Endothelial cell of umbilical vein (primary cell): Measurements from ENCODE around the gene GPD1L. TPM values are rescaled to one million over a fixed set of nuclear protein-coding genes. Genes with fewer than 3 reads are reported as not detected.

Experiments
- BruUV-seq: library from RNA; stranded (reverse); fragments of 400-500 nt; replicated peaks from 2 replicates; lab custom pipeline; 2021; lab: Mats Ljungman, UMichigan
- CTCF ChIA-PET: fragments of 300-600, 350-600 bp; sonication (Branson Sonifier 250); formaldehyde crosslinking; loops from one replicate; lab custom pipeline; 2021; ENCODE audit warnings: antibody characterized with exemption, inconsistent platforms; lab: Charles Lee
- POLR2A ChIA-PET: fragments of 300-600, 350-600 bp; sonication (Branson Sonifier 250); formaldehyde crosslinking; loops from one replicate; lab custom pipeline; 2021; ENCODE audit warnings: antibody characterized with exemption, inconsistent platforms; lab: Charles Lee
- DNase-seq: peaks from one replicate; pipeline ENCODE4 v3.0.0-alpha.2; 2011; ENCODE audit warnings: low read depth, low spot score
- FAIRE-seq: peaks from 2 replicates; lab custom pipeline; 2011; peaks lifted over from hg19 to GRCh38; lab: Jason Lieb, UNC
- H2AFZ ChIP-seq: 2 replicates; pipeline ENCODE4 v1.6.0; 2012; ENCODE audit warnings: low read depth, low read length, control low read depth, inconsistent platforms
- H3K27ac ChIP-seq: 2 replicates; pipeline ENCODE4 v1.5.1; 2011; ENCODE audit warnings: low read depth, mild to moderate bottlenecking, control low read depth, low read length, moderate library complexity; ENCODE audit not compliant: insufficient read depth
- H3K27me3 ChIP-seq, 2 experiments: 2 replicates each; pipeline versions ENCODE4 v1.6.0 to v1.6.1; 2011; ENCODE audit warnings: low read length in 2 of 2, mixed read lengths in 1 of 2; ENCODE audit not compliant: control insufficient read depth in 2 of 2, insufficient read depth in 2 of 2
- H3K36me3 ChIP-seq, 2 experiments: 2 replicates in 1 of 2; 3 replicates in 1 of 2; pipeline ENCODE4 v1.5.1; 2011; ENCODE audit warnings: low read length in 2 of 2, mild to moderate bottlenecking in 1 of 2, moderate library complexity in 1 of 2; ENCODE audit not compliant: control insufficient read depth in 2 of 2, insufficient read depth in 2 of 2; ENCODE audit errors: extremely low read depth in 1 of 2
- H3K4me1 ChIP-seq: 3 replicates; pipeline ENCODE4 v1.5.1; 2011; ENCODE audit warnings: mild to moderate bottlenecking, low read length; ENCODE audit not compliant: control insufficient read depth, insufficient read depth; ENCODE audit errors: extremely low read depth
- H3K4me2 ChIP-seq: 2 replicates; pipeline ENCODE4 v1.6.1; 2011; ENCODE audit warnings: low read length, control low read depth, mixed read lengths; ENCODE audit not compliant: insufficient read depth
- H3K4me3 ChIP-seq, 3 experiments: fragments of 200-600 bp in 1 of 3; sonication (generic), shearing (Covaris generic) in 1 of 3; replicated peaks in 1 of 3; 2 replicates each; pipeline ENCODE4 v1.5.1; 2011 to 2016; ENCODE audit warnings: control low read depth in 3 of 3, low read length in 3 of 3, mild to moderate bottlenecking in 2 of 3, inconsistent platforms in 1 of 3, low read depth in 1 of 3, moderate library complexity in 1 of 3; ENCODE audit not compliant: insufficient read depth in 1 of 3
- H3K79me2 ChIP-seq: 2 replicates; pipeline ENCODE4 v1.6.0; 2012; ENCODE audit warnings: low read length, inconsistent platforms; ENCODE audit not compliant: control insufficient read depth, insufficient read depth
- H3K9ac ChIP-seq: replicated peaks from 2 replicates; pipeline ENCODE3; 2011; ENCODE audit warnings: low read length, control low read depth; ENCODE audit not compliant: insufficient read depth; ENCODE audit errors: extremely low read depth
- H3K9me1 ChIP-seq: replicated peaks from 3 replicates; pipeline ENCODE4 v1.6.0; 2011; ENCODE audit warnings: mild to moderate bottlenecking, low read length; ENCODE audit not compliant: control insufficient read depth, insufficient read depth; ENCODE audit errors: extremely low read depth
- H3K9me3 ChIP-seq: replicated peaks from 2 replicates; pipeline ENCODE4 v1.5.1; 2012; ENCODE audit warnings: low read length, inconsistent platforms; ENCODE audit not compliant: control insufficient read depth, insufficient read depth
- H4K20me1 ChIP-seq: replicated peaks from 2 replicates; pipeline ENCODE3; 2011; ENCODE audit warnings: mild to moderate bottlenecking, low read length; ENCODE audit not compliant: control insufficient read depth, insufficient read depth; ENCODE audit errors: extremely low read depth
- EZH2 ChIP-seq: IDR thresholded peaks from 2 replicates; pipeline ENCODE4 v1.6.1; 2012; ENCODE audit warnings: borderline replicate concordance, low read depth, mild to moderate bottlenecking, moderate library complexity, low read length, inconsistent platforms; ENCODE audit not compliant: severe bottlenecking
- FOS ChIP-seq: IDR thresholded peaks from 2 replicates; pipeline ENCODE4 v1.6.1; 2011; ENCODE audit warnings: mild to moderate bottlenecking, low read length, moderate library complexity, borderline replicate concordance; ENCODE audit not compliant: insufficient read depth
- GATA2 ChIP-seq: IDR thresholded peaks from 2 replicates; pipeline ENCODE4 v1.7.0; 2011; ENCODE audit warnings: low read depth, mild to moderate bottlenecking, moderate library complexity, mixed read lengths, low read length; ENCODE audit not compliant: insufficient read length, insufficient read depth
- JUN ChIP-seq: IDR thresholded peaks from 2 replicates; pipeline ENCODE4 v1.6.1; 2011; ENCODE audit warnings: borderline replicate concordance, low read depth; ENCODE audit not compliant: insufficient read length, insufficient read depth
- MYC ChIP-seq: IDR thresholded peaks from one replicate; pipeline ENCODE4 v1.6.1; 2011; ENCODE audit warnings: mild to moderate bottlenecking, low read depth, low read length
- POLR2A ChIP-seq: IDR thresholded peaks from 2 replicates; pipeline ENCODE4 v1.6.1; 2012; ENCODE audit warnings: low read depth, mild to moderate bottlenecking, control low read depth, low read length
- POLR2AphosphoS5 ChIP-seq: IDR thresholded peaks from 2 replicates; pipeline ENCODE4 v1.6.1; 2012; ENCODE audit warnings: low read depth, mild to moderate bottlenecking, control low read depth, low read length, moderate library complexity; ENCODE audit not compliant: insufficient read depth
- dilution Hi-C: fragments of 300-500 bp; cut with MboI; formaldehyde crosslinking; loops from one replicate; pipeline ENCODE4 v1.15.0; 2019; ENCODE audit warnings: low sequenced_read_pairs; ENCODE audit not compliant: extremely low pct_ligation_motif_present
- intact Hi-C: fragments of 100-400 bp; cut with micrococcal nuclease; formaldehyde crosslinking; loops from one replicate; pipeline ENCODE4 v1.10.0; 2022
- polyA plus RNA-seq, 4 experiments: library from polyadenylated mRNA; depleted of rRNA in 3 of 4; stranded (reverse) in 3 of 4; unstranded in 1 of 4; fragments of >200 nt; gene quantifications; 2 replicates each; pipeline versions ENCODE4 v1.2.1 to v1.2.3, GENCODE V29; 2011 to 2012; ENCODE audit warnings: missing spikeins in 1 of 4
- total RNA-seq: library from RNA; stranded (reverse); gene quantifications from 2 replicates; pipeline ENCODE4 v1.2.3, GENCODE V29; 2021
- TF ChIP-seq, protein P1 (sequence below), 2 donors: IDR thresholded peaks; 1 replicate in 1 of 2; 2 replicates in 1 of 2; pipeline ENCODE4 v1.5.1; 2011; ENCODE audit warnings: low read length in 2 of 2, mild to moderate bottlenecking in 2 of 2, moderate library complexity in 2 of 2, control low read depth in 1 of 2, inconsistent platforms in 1 of 2, low read depth in 1 of 2; ENCODE audit not compliant: insufficient read depth in 1 of 2; ENCODE audit errors: extremely low read depth in 1 of 2
- TF ChIP-seq, protein P2 (sequence below): IDR thresholded peaks from 2 replicates; pipeline ENCODE4 v1.6.1; 2011; ENCODE audit not compliant: insufficient read depth, insufficient read length

Gene GPD1L
- total and polyA plus RNA-seq, 2 donors (not counting 3 experiments of a cell fraction or from before 2014, with no cell fraction given) = 5.1 to 12.9 TPM

DNA sequence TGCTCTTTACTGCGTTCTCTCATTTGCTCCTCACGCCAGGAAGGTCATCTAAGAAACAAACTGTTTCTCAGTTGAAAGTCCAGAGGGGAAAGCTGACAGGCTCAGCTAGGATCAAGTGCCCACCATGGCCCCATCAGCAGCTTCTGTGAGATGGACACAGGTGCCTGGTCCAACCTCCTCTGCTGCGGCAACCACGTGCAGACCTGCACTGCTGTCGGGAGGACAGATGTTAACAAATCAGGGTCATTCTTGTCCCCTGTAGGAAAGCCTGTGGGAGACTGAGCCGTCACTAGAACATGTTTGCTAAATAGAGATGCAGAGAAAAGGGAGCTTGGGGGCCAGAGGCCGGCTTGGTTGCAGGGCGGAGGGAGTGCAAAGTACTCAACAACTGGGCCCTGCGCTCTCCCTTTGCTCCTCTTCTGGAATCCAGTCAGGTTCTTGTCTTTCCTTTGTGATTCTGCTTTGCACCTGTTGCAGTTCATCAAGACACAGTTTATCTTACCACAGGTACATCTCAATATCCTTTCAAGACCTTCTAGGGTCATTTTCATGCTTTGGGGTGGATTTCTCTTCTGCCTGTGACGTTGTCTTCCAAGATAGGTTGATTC is 20.9 kb downstream of the GPD1L start:
- TF ChIP-seq POLR2A (no peak), FOS (no peak)
- CTCF ChIA-PET = no interaction called here
- Histone ChIP-seq H3K4me3 (no peak overlapping the region), H3K36me3 (no peaks in the 10 kb centered on the region), H3K79me2 (no peaks in the 10 kb centered on the region), H3K27ac (no peak overlapping the region), H3K4me2 (no peak overlapping the region), H3K9me3 (no peaks in the 10 kb centered on the region), H2AFZ (no peak overlapping the region), H3K4me1 (no peaks in the 10 kb centered on the region), H3K27me3 (no peaks in the 10 kb centered on the region), H3K9me1 (no peaks in the 10 kb centered on the region), H3K9ac (no peak overlapping the region), H4K20me1 (no peaks in the 10 kb centered on the region)
- POLR2A ChIA-PET = interaction anchor here (0.6 kb wide), 1 partner anchor 182 kb away, joined by 9 read pairs; no protein-coding TSS in a partner anchor
- dilution Hi-C loops = no loop called here
- DNase-seq = no peak
- no TSS peak for BruUV-seq
- FAIRE-seq = no peak
- intact Hi-C loops = no loop called here

GRCh38 chr3:32128936-32129335 is 22.5 kb downstream of the GPD1L start:
- BruUV-seq = no TSS peak
- H3K27ac ChIP-seq = no peak overlapping the region
- H3K9me1 ChIP-seq = no peaks in the 10 kb centered on the region
- H3K27me3 ChIP-seq = no peaks in the 10 kb centered on the region
- H3K79me2 ChIP-seq = no peaks in the 10 kb centered on the region
- TF ChIP-seq GATA2 (no peak), POLR2AphosphoS5 (no peak), POLR2A (no peak), MYC (no peak), FOS (no peak), EZH2 (no peak), JUN (no peak)
- TF ChIP-seq, protein P1, sequence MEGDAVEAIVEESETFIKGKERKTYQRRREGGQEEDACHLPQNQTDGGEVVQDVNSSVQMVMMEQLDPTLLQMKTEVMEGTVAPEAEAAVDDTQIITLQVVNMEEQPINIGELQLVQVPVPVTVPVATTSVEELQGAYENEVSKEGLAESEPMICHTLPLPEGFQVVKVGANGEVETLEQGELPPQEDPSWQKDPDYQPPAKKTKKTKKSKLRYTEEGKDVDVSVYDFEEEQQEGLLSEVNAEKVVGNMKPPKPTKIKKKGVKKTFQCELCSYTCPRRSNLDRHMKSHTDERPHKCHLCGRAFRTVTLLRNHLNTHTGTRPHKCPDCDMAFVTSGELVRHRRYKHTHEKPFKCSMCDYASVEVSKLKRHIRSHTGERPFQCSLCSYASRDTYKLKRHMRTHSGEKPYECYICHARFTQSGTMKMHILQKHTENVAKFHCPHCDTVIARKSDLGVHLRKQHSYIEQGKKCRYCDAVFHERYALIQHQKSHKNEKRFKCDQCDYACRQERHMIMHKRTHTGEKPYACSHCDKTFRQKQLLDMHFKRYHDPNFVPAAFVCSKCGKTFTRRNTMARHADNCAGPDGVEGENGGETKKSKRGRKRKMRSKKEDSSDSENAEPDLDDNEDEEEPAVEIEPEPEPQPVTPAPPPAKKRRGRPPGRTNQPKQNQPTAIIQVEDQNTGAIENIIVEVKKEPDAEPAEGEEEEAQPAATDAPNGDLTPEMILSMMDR (IDR thresholded peaks at IDR 0.05; ENCODE audit: extremely low read depth in 1 of 2, insufficient read depth in 1 of 2, low read depth in 1 of 2, low read length in 2 of 2) = no peak
- TF ChIP-seq, protein P2, sequence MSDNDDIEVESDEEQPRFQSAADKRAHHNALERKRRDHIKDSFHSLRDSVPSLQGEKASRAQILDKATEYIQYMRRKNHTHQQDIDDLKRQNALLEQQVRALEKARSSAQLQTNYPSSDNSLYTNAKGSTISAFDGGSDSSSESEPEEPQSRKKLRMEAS = no peak
- H3K9me3 ChIP-seq = no peaks in the 10 kb centered on the region
- no peak overlapping the region for H3K9ac ChIP-seq
- CTCF ChIA-PET = interaction anchor here (0.6 to 0.8 kb wide), 2 partner anchors 10 to 15 kb away, joined by 3 read pairs; no protein-coding TSS in a partner anchor
- DNase-seq (no peak), FAIRE-seq (no peak)
- H3K4me1 ChIP-seq = no peaks in the 10 kb centered on the region
- no peaks in the 10 kb centered on the region for H4K20me1 ChIP-seq
- no peak overlapping the region for H3K4me2 ChIP-seq
- no peak overlapping the region for H3K4me3 ChIP-seq
- no peak overlapping the region for H2AFZ ChIP-seq
- intact Hi-C loops (no loop called here), dilution Hi-C loops (no loop called here)
- no peaks in the 10 kb centered on the region for H3K36me3 ChIP-seq
- POLR2A ChIA-PET = no interaction called here
